GM20000 (cell line): ENCODE results near the gene TSPO2.

Experiments used
- DNase-seq: peaks from one replicate; pipeline ENCODE4 v3.0.0; 2012; ENCODE audit warnings: low spot score
- CTCF ChIP-seq: IDR thresholded peaks from 2 replicates; pipeline ENCODE4 v1.5.1; 2012; ENCODE audit warnings: mild to moderate bottlenecking, control low read depth; ENCODE audit errors: extremely low read depth, missing control alignments

The TSPO2 gene

GRCh38 chr6:41061196-41061726 is 19.0 kb downstream of the TSPO2 start:
- no peak for DNase-seq
- TF ChIP-seq CTCF: no peak

- TF ChIP-seq CTCF: no peak
Observed at GRCh38 chr6:41062056-41062455, 19.8 kb downstream of the TSPO2 start.

GRCh38 chr6:41063884-41064285 is 21.6 kb downstream of the TSPO2 start:
- TF ChIP-seq CTCF: no peak
- no peak for DNase-seq

More at GRCh38 chr6:41062056-41062455, 19.8 kb downstream of the TSPO2 start:
- DNase-seq: no peak

- TF ChIP-seq CTCF: no peak
- DNase-seq: no peak
Observed at GRCh38 chr6:41064841-41065240, 22.6 kb downstream of the TSPO2 start.

- DNase-seq: no peak
- no peak for TF ChIP-seq CTCF
Observed at GRCh38 chr6:41065550-41066026, 23.3 kb downstream of the TSPO2 start.

- TF ChIP-seq CTCF: peak; percentile 65
- peak; percentile 30 for DNase-seq
Observed at GRCh38 chr6:41066867-41067304, 24.6 kb downstream of the TSPO2 start.

- DNase-seq: no peak
- no peak for TF ChIP-seq CTCF
Observed at GRCh38 chr6:41071501-41071922, 29.2 kb downstream of the TSPO2 start.
